Measurements from ENCODE around the gene ECI2.
"Not testable (repeated sequence)": the region's sequence is repeated elsewhere in the genome, so short reads cannot be mapped to it uniquely, and the experiment has no call there.

Gene ECI2

GRCh38 chr6:4138186-4138585 lies 2.8 kb upstream of the ECI2 start:
- no peak for DNase-seq (ENCODE audit: low read depth)

DNA sequence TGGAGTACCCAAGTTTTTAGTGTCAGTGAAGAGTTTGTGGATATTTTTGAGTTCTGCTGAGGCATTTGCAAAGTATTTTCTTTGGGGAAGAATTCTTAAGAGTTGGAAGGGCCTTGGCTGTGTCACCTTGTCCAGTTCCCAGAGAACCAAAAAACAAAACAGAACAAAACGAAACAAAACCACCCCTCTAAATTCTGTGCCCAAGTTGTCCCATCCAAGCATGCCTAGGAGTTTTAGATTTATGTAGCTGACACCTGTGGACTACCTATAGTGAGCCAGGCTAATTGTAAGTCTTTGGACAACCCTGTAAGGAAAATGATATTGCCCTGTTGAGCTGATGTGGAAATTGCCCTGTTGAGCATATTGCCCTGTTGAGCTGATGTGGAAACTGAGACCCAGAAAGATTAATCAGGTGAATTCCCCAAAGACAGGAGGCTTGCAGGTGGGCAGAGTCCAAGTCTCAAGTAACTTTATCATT lies 1.0 kb upstream of the ECI2 start:
- DNase-seq (ENCODE audit: low read depth): no peak

DNA sequence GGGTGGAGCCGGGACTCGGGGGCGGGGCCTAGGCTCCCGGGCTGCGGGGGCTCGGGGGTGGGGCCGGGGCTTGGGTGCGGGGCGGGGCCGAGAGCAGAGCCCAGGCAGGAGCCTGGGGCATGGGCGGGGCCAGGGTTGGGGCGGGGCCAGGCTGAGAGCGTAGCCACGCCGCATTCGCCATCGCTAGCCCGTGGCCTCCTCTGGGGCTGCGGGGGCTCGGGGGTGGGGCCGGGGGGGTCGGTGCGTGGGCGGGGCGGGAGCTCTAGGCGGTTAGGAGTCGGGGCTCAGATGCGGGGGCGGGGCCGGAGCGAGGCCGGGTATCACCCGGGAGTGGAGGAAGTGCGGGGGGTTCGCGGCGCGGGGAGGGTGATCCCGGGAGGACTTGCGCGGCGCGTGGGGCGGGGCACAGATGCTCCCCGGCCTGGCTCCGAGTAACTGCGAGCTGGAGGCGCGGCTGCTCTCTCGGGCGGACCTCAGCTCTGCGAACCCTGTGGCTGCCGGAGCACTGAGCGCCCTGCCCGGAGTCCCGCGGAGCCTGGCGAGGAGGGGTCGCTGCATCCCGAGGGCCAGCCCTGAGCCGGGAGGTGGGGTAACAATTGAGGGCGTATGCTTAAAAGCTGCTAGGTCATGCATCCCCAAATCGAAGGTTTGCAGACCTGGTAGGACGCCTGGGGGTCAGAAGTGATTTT lies 434 bp upstream of the ECI2 start:
- peak; percentile 94 for DNase-seq (ENCODE audit: low read depth)

DNA sequence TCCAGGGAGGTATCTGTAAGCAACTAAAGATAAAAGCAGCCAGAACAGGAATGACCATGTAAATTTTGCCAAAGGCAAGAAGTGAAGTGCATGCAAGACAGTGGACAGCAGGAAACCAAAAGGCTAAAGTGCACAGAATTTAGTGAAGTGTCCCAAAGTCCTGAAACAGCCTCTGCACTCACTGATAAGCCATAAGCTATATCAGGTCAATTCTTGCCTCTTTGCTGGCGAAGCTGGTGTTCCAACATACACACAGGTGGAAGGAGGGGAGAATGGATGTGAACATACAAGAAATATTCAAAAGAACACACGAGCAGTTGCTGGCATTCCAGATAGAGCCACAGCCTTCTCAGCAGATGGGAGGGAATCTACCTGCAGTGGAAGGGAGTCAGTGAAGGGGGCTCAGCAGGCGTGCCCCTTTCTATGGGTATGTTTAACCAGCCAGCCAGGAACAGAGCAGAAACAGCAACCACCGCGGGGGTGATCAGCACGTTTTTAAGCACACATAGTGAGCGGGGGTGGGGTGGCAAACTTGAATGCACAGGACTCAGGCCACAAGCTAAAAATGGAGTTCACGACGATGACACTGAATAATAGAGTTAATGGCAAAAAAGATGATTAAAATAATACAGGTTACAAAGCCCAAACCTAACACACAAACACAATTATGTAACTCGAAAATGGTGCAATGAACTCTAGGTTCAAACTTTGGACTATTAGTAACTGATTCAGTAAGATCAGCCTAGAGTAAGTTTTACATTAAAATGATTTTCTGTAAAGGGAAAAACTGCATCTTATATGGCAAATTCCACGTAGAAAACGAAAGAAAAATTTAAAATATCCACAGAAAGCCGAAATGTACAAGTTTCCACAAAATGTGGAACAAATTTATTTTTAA lies 1.2 kb downstream of the ECI2 start:
- DNase-seq (ENCODE audit: low read depth): peak; percentile 48

- no peak for DNase-seq (ENCODE audit: low read depth)
Observed at GRCh38 chr6:4130357-4130987, 4.9 kb downstream of the ECI2 start.

DNA sequence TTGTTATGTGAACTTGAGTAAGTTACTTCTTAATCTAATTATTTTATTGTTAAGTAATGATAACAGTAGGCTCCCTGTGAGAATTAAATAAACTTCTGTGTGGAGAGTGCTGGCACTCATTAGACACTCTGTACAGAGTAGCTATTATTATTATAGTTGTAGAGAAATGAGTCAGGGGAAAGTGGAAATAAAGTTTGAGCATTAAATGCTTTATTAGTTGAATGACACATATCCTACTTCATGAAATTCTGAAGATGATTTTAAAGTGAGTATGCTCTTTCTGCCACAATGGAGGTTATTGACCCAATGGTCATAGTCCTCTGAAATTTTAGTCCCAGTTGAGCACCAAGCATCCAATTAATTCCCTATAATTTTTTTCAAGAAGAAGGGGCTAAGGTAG lies 5.9 kb downstream of the ECI2 start:
- DNase-seq (ENCODE audit: low read depth): peak; percentile 67

GRCh38 chr6:4128748-4129147 lies 6.6 kb downstream of the ECI2 start:
- peak; percentile 76 for DNase-seq (ENCODE audit: low read depth)

GRCh38 chr6:4128072-4128471 lies 7.3 kb downstream of the ECI2 start:
- no peak for DNase-seq (ENCODE audit: low read depth)

DNA sequence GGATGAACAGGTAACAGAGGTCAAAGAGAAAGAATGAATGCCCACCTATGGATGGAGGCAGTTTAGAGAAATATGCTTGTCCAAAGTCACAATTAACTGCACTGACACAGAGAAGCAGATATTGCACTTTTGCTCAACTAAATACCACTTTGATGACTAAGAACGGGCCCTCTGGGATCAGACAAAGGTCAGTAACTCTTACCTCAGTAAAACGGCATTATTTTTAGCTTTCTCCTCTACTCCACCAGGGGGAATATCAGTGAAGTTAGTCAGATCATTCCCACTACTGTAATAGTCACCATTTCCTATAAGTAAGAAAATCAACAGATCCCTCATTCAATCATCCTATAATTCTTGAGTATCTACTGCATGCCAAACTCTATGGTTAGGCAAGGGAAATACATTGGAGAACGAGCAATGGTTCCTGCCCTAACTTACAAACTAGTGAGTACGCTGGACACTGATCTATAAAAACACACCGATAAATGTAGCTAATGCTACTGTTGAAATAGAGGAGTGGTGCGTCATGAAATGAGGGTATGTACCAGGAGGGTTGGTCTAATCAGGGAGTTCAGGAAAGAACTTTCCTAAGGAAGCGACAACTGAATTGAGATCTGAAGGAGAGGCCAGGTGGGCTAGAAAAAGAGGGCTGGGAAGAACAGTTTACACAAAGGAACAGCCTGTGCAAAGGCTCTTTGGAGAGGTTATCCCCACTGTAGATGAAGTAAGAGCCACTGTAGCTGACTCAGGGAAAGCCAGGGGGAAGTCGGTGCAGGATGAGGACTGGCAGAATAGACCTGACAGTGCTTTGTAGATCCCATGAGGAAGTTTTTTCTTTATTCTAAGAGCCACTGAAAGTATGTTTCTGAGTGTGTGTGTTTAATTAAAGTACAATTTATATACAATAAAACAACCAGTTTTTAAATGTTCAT lies 9.2 kb downstream of the ECI2 start:
- DNase-seq (ENCODE audit: low read depth): peak; percentile 97

DNA sequence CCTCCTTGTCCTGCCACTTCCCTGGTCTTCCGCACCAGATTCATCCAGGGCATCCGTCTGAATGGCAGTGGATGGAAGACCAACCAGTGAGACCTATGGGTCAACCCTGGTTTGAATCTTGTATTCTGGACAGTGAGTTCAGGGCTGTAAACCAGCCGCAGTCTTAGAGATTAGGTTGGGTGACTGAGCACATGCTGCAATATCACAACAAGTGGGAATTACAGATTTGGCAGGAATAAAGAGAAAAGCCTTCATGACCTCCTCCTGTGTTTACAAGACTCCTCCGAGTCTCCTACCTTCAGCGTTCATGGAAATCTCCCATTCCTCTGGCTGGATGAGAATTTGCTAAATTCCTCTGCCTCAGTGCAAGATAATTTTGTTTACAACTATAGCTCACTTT lies 9.9 kb downstream of the ECI2 start:
- DNase-seq (ENCODE audit: low read depth): no peak

DNA sequence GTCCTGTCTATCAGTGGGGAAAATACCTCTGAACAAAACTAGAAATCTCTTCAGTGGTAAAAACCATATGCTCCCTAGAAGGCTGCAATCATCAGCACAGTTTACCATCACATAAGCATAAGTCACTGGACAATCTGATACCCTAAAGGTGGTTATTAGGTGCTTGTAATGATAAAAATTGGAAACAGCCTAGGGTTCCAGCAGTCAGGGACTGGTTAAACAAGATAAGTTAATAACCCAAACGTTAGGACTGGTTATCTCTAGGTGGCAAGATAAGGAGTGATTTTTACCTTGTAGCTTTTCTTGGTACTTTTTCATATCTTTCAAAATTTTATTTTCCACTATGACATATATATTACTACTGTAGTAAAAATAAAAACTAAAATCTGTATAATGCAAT lies 11.0 kb downstream of the ECI2 start:
- DNase-seq (ENCODE audit: low read depth): no peak

DNA sequence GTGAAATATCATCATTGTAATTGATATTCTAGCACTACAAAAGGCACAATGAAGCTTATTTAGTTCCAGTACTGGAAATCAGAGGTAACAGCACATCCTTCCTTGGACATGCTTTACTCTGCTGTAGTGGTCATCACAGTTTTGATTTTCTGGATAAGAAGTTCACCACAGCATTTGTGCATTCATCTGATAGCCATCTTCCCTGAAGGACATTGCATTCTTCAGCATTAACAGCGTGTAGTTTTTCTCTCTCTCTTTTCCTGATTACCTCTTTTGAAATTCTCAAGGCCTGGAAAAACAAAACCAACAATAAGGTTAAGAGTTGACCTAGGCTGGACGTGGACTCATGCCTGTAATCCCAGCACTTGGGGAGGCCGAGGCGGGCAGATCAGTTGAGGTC lies 19.6 kb downstream of the ECI2 start:
- no peak for DNase-seq (ENCODE audit: low read depth)

- DNase-seq (ENCODE audit: low read depth): peak; percentile 21
Observed at GRCh38 chr6:4114123-4114522, 21.3 kb downstream of the ECI2 start.

- no peak for DNase-seq (ENCODE audit: low read depth)
Observed at GRCh38 chr6:4113649-4114048, 21.7 kb downstream of the ECI2 start.

DNA sequence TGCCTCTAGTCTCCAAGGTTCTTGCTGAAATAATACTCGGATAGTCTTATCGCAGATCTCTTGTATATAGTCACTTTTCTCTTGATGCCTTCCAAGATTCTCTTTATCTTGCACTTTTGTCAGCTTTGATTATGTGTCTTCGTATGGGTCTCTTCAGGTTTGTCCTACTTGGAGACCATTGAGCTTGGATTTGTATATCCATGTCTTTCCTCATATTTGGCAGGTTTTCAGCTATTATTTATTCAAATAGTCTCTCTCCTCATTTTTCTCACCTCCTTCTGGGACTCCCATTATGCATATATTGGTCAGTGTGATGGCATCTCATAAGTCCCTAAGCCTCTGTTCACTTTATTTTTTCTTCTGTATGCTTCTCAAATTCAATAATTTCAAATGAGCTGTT lies 23.0 kb downstream of the ECI2 start:
- DNase-seq (ENCODE audit: low read depth): no peak

DNA sequence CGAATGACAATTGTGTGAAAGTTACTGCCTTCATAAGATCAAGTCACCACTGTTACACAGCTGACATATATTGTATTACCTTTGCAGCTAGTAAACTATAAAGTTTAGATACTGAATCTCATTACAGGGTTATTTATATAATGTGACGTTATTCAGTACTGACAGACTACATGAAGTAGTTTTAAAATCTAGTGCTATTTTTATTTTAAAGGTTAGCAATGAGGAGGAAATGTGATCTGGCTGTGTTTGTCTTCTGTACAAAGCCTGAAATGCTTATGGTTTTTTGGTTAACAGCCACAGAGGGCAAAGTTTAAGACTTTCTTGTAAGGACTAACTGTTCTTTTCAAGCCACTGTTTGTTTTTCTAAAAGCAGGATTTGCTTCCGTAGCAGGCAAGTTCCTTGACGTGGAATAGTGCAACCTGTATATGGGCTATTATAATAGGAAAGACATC lies 26.0 kb downstream of the ECI2 start:
- not testable (repeated sequence) for DNase-seq (ENCODE audit: low read depth)

DNA sequence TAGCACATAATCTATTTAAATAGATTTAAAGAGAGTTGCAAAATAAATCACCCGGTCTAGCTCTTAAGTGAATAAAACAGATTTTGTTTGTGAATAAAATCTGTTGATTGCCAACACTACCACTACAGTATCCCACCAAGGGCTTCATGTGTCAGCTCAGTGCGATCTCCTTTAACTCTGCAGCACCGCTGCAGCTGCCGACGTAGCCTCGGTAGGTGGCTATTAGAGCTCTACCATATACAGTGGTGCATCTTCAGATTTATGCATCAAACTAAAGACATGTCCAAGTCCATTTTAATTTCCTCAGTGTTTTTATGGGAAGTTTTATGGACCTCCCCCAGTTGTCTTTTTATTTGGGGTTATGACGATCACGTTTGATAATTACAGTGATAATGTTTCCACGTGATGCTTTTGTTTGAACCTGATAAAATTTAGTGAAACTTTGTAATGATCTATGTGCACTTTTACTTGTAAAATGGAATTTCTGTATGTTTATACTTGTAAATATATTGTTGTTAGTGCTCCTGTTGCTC lies 26.7 kb downstream of the ECI2 start:
- DNase-seq (ENCODE audit: low read depth): no peak

DNA sequence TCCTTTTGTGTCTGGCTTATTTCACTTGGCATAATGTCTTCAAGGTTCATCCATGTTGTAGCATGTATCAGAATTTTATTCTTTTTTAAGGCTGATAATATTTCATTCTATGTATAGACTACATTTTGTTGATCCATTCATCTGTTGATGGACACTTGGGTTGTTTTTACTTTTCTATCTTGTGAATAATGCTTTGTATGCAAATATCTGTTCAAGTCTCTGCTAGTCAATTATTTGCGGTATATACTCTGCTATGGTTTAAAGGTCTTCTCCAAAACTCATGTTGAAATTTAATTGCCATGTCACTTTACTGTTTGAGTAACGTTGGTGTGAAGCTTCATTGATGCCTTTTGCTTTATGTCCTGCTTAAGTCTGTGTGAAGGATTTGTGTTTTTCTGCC lies 27.5 kb downstream of the ECI2 start:
- no peak for DNase-seq (ENCODE audit: low read depth)

DNA sequence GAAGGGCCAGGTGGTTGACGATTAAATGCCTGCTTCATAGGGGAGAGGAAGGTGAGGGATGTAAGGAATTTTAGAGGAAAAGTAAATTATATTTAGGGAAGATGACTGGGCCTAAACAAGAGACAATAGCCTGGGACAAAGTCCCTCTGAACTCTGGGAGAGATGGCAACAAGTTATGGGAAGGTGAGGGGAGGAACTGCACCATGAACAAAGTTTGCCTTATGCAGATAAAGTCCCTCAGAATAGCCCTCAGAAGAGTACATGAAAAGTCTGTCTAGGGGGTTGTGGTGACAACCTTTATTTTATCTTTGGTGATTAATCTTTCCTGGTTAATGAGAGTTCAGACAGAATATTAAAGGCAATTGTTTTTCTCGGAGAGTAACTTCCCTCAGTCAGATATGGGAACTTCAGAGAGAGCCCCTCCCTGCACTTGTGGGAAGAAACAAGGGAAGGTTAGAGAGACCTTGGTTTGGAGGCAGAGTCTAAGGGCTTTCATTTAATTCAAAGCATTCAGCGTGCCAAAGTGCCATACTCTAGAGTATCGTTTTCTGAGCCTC lies 29.3 kb downstream of the ECI2 start:
- DNase-seq (ENCODE audit: low read depth): no peak

- DNase-seq (ENCODE audit: low read depth): peak; percentile 7
Observed at GRCh38 chr6:4103929-4104328, 31.4 kb downstream of the ECI2 start.

DNA sequence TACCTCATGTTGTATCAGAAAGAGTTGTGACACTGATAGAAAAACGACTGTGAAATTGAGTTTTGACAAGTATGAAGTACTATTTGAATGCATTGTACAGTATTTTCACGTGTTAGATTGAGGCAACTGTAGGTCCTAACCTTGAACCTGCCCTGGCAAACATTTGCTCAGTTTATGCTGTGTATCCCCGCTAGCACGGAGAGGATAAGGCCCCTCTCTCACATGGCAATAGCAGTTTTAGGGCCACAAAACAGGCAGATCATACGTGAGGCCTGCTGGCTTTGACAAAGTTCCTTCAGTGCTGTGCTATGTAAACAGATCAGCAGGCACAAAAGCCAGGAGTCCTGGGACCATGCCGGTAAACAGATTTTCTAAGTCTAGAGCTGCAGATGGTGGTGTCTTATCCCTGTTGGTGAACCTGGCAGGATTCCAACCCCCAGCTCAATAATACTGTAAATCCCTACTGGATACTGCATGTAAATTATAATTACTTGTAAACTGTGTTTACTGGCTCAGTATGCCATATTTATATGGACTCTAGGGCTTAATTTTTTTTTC lies 32.6 kb downstream of the ECI2 start:
- DNase-seq (ENCODE audit: low read depth): no peak
